Aorta (tissue), 5 donors: ENCODE measurements around the gene SYTL5. TPM values are rescaled to one million over a fixed set of nuclear protein-coding genes. Genes with fewer than 3 reads are reported as not detected.

Experiments
- ATAC-seq: fragments of 200-7000 bp; cut with Tn5 transposase; one replicate; pipeline ENCODE4 v1.9.1; 2022; ENCODE audit warnings: moderate library complexity; ENCODE audit not compliant: low FRiP score
- DNase-seq, 2 donors: peaks; one replicate each; pipeline ENCODE4 v3.0.0-alpha.2; 2020
- H3K27ac ChIP-seq, 2 donors: one replicate each; pipeline ENCODE4 v1.5.1; 2013; ENCODE audit warnings: low read length in 2 of 2, mild to moderate bottlenecking in 2 of 2, moderate library complexity in 2 of 2, control low read depth in 1 of 2, inconsistent platforms in 1 of 2, low read depth in 1 of 2
- H3K27me3 ChIP-seq, 2 donors: one replicate each; pipeline ENCODE4 v1.6.1; 2013; ENCODE audit warnings: control low read depth in 1 of 2, low read length in 1 of 2, mild to moderate bottlenecking in 1 of 2, moderate library complexity in 1 of 2; ENCODE audit not compliant: insufficient read depth in 2 of 2, control insufficient read depth in 1 of 2
- H3K36me3 ChIP-seq, 2 donors: one replicate each; pipeline ENCODE4 v1.6.1; 2013; ENCODE audit warnings: control low read depth in 1 of 2, low read length in 1 of 2, mild to moderate bottlenecking in 1 of 2; ENCODE audit not compliant: insufficient read depth in 2 of 2, control insufficient read depth in 1 of 2
- H3K4me1 ChIP-seq, 2 donors: one replicate each; pipeline ENCODE4 v1.6.1; 2013; ENCODE audit warnings: low read length in 2 of 2, control low read depth in 1 of 2, mild to moderate bottlenecking in 1 of 2, moderate library complexity in 1 of 2; ENCODE audit not compliant: insufficient read depth in 2 of 2, control insufficient read depth in 1 of 2
- H3K4me3 ChIP-seq, 2 donors: one replicate each; pipeline ENCODE4 v1.5.1; 2013; ENCODE audit warnings: low read length in 2 of 2, control low read depth in 1 of 2, mild to moderate bottlenecking in 1 of 2
- H3K9me3 ChIP-seq: one replicate; pipeline ENCODE4 v1.6.1; 2013; ENCODE audit warnings: mild to moderate bottlenecking, low read length; ENCODE audit not compliant: control insufficient read depth
- WGBS, 2 donors: extraction: QIAGEN DNeasy Blood & Tissue Kit; methylation state at CpG; one replicate each; pipeline ENCODE4 v1.1.7; 2013; 5-methylcytosine and 5-hydroxymethylcytosine counted together
- intact Hi-C, 2 donors: fragments of 100-400 bp; cut with DNase I; formaldehyde crosslinking; loops; one replicate each; pipeline versions ENCODE4 v1.14.2 to v1.15.0; 2022
- polyA plus RNA-seq, 2 donors: library from polyadenylated mRNA; stranded (reverse); fragments of 200-250 nt; gene quantifications; one replicate each; pipeline ENCODE4 v1.2.3, GENCODE V29; 2013
- total RNA-seq, 2 donors: library from RNA; stranded (reverse); fragmentation: NEBNext Ultra II Directional; extraction: Animal tissue kit (Norgen Biotek cat#: 25700); gene quantifications; one replicate each; pipeline ENCODE4 v1.2.1, GENCODE V29; 2021
- donor health status: healthy with polysubstance abuse.
- donor health status: Bipolar disorder and iron deficiency.
- donor health status: DM: no; HTN: no; CAD: no.
- donor health status: DM: no; HTN: no; CAD: no.
- donor health status: DM: yes; HTN: yes; CAD: no.

The SYTL5 gene
- total and polyA plus RNA-seq, 4 donors = 0.18 to 1.8 TPM; not detected in 2

DNA sequence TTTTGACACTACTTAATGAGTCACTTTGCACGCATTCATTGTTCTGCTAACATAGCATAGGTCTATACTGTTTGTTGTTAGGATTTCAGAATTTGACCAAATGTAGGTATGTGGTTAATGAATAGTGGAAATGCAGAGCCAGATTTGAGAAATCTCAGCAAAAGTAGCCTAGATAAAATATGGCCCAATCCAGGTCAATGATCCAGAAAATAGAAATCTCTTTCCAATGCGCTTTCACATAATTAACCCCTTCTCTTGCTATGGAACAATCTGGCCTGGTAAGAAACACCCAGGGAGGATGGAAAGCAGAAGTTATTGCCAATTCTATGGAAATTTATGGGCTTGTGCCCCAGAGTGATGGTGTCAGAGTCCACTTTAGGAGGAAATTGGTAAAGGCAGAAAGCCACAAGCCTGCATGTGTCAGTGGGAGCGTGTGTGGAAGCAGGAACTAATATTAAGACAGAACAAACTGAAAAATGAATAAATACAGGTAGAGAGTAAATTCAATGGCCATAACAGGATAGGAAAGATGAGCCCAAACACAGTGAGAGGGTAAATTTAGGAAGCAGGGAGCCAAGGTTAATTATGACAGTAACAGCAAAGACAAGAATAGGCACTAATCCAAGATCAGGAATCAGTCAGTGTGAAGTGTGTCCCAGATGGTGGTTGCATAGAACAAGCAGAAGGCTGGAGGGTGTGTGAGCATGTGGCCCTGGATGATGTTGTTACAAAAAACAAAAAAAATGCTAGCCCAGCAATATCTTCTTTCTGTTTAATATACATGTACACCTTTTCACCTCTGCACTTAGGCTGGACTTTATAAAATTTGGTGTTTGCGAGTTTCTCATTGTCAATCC is 102.9 kb downstream of the SYTL5 start:
- H3K4me1 ChIP-seq = peaks cover 0 to 2% of the 10 kb centered on the region in 2 donors
- no peaks in the 10 kb centered on the region for H3K36me3 ChIP-seq
- H3K27me3 ChIP-seq = no peaks in the 10 kb centered on the region
- H3K9me3 ChIP-seq = no peaks in the 10 kb centered on the region
- H3K27ac ChIP-seq = no peak overlapping the region
- DNase-seq = no peak
- no peak overlapping the region for H3K4me3 ChIP-seq
- intact Hi-C loops = no loop called here
- ATAC-seq = no peak
- 78 to 92% methylated on average over 4 of the region's 4 CpGs for WGBS, 2 donors

- Histone ChIP-seq H3K4me1 (peaks cover 0 to 2% of the 10 kb centered on the region in 2 donors), H3K4me3 (no peak overlapping the region), H3K27ac (no peak overlapping the region), H3K9me3 (no peaks in the 10 kb centered on the region), H3K27me3 (no peaks in the 10 kb centered on the region), H3K36me3 (no peaks in the 10 kb centered on the region)
- DNase-seq (no peak), ATAC-seq (no peak)
- 60 to 79% methylated on average over 6 of the region's 6 CpGs for WGBS, 2 donors
- intact Hi-C loops = no loop called here
Measured at GRCh38 chrX:38110231-38110630, 103.9 kb downstream of the SYTL5 start.

DNA sequence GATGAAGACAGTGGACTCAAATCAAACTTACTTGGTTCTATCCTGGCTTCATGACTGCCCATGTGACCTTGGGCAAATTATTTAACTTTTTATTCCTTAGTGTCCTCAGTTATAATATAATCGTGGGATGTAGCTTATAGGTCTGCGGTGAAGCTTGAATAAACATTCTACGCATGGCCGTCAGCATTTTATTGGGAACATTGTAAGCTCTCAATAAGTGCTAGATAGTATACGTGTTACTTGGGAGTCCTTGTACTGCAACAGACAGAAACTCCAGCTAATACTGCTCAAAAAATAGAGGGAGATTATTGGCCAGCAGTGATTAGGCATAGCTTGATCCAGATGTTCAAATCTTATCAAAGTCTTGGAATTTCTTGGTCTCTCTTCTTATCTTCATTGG is 104.8 kb downstream of the SYTL5 start:
- H3K9me3 ChIP-seq = no peaks in the 10 kb centered on the region
- 86 to 95% methylated on average over 5 of the region's 5 CpGs for WGBS, 2 donors
- peaks cover 0 to 2% of the 10 kb centered on the region in 2 donors for H3K4me1 ChIP-seq
- no peaks in the 10 kb centered on the region for H3K36me3 ChIP-seq
- H3K4me3 ChIP-seq = no peak overlapping the region
- no peaks in the 10 kb centered on the region for H3K27me3 ChIP-seq
- intact Hi-C loops = no loop called here
- no peak overlapping the region for H3K27ac ChIP-seq
- DNase-seq (no peak), ATAC-seq (no peak)

- Histone ChIP-seq H3K9me3 (no peaks in the 10 kb centered on the region), H3K36me3 (no peaks in the 10 kb centered on the region), H3K4me1 (peaks cover 0 to 2% of the 10 kb centered on the region in 2 donors), H3K27me3 (no peaks in the 10 kb centered on the region), H3K4me3 (no peak overlapping the region), H3K27ac (no peak overlapping the region)
- WGBS, 2 donors = 62 to 90% methylated on average over 4 of the region's 4 CpGs
- intact Hi-C loops = no loop called here
- DNase-seq = no peak
- no peak for ATAC-seq
Measured at GRCh38 chrX:38112566-38112965, 106.2 kb downstream of the SYTL5 start.

DNA sequence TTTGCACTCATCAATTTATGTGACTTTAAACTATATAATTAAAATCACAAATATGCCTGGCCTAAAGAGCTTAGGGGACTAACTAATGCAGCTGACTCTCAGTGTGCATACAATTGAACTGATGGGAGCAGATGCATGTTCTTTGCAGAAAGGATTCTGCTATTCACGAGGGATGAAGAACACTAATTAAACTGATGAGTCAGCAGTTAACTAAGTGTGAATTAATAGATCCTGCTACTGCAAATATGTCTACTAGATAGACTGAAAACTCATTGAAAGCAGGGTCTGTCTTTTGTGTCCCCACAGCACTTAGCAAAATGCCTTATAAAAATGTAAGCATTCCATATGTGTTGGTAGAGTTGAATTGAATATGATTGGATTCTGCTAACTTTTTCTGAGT is 110.4 kb downstream of the SYTL5 start:
- no peak for DNase-seq
- 70 to 77% methylated on average over 1 of the region's 1 CpG for WGBS, 2 donors
- intact Hi-C loops = no loop called here
- Histone ChIP-seq H3K4me3 (no peak overlapping the region), H3K27ac (no peak overlapping the region), H3K4me1 (no peaks in the 10 kb centered on the region), H3K9me3 (no peaks in the 10 kb centered on the region), H3K27me3 (no peaks in the 10 kb centered on the region), H3K36me3 (no peaks in the 10 kb centered on the region)
- ATAC-seq = no peak

- no peaks in the 10 kb centered on the region for H3K9me3 ChIP-seq
- no peaks in the 10 kb centered on the region for H3K36me3 ChIP-seq
- intact Hi-C loops = no loop called here
- H3K4me3 ChIP-seq = no peak overlapping the region
- H3K27me3 ChIP-seq = no peaks in the 10 kb centered on the region
- DNase-seq = no peak
- no peak overlapping the region for H3K27ac ChIP-seq
- 61 to 64% methylated on average over 7 of the region's 7 CpGs for WGBS, 2 donors
- ATAC-seq = no peak
- H3K4me1 ChIP-seq = no peaks in the 10 kb centered on the region
Measured at GRCh38 chrX:38117485-38117884, 111.1 kb downstream of the SYTL5 start.

DNA sequence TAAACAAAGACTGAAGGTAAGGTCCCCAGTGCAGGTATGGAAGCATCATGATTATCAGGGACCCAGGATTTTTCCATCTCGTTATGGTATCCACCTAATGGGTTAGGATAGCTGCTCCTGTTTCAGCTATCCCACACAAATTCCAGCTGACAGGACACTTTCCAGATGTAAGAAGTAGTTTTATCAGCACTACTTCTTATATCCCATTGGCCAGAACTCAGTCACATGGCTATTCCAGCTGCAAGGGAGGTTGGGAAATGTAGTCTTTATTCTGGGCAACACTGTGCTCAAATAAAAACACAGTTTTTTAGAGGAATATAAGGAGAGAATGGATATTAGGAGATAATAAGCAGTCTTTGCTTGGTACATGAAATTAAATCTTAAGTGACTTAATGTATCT is 117.6 kb downstream of the SYTL5 start:
- no peak overlapping the region for H3K27ac ChIP-seq
- no peaks in the 10 kb centered on the region for H3K4me1 ChIP-seq
- intact Hi-C loops = no loop called here
- no peaks in the 10 kb centered on the region for H3K27me3 ChIP-seq
- DNase-seq (no peak), ATAC-seq (no peak)
- no peaks in the 10 kb centered on the region for H3K9me3 ChIP-seq
- no peak overlapping the region for H3K4me3 ChIP-seq
- 72 to 83% methylated on average over 1 of the region's 1 CpG for WGBS, 2 donors
- no peaks in the 10 kb centered on the region for H3K36me3 ChIP-seq

GRCh38 chrX:38126179-38126578 is 119.8 kb downstream of the SYTL5 start:
- Histone ChIP-seq H3K4me3 (no peak overlapping the region), H3K9me3 (no peaks in the 10 kb centered on the region), H3K27me3 (no peaks in the 10 kb centered on the region), H3K36me3 (no peaks in the 10 kb centered on the region), H3K4me1 (no peaks in the 10 kb centered on the region), H3K27ac (no peak overlapping the region)
- ATAC-seq = no peak
- no peak for DNase-seq
- intact Hi-C loops = no loop called here
- WGBS, 2 donors = 76 to 91% methylated on average over 3 of the region's 3 CpGs

- Histone ChIP-seq H3K4me3 (no peak overlapping the region), H3K4me1 (no peaks in the 10 kb centered on the region), H3K27me3 (no peaks in the 10 kb centered on the region), H3K9me3 (no peaks in the 10 kb centered on the region), H3K36me3 (no peaks in the 10 kb centered on the region), H3K27ac (no peak overlapping the region)
- intact Hi-C loops = no loop called here
- 81 to 93% methylated on average over 1 of the region's 1 CpG for WGBS, 2 donors
- DNase-seq (no peak), ATAC-seq (no peak)
Measured at GRCh38 chrX:38127961-38128360, 121.6 kb downstream of the SYTL5 start.
